ENCODE results near the gene APOC1. TPM values are rescaled to one million over a fixed set of nuclear protein-coding genes. Genes with fewer than 3 reads are reported as not detected.
A peak's percentile ranks its signal among the peaks of the same experiment; 100 is the strongest.

Gene APOC1
- total and polyA plus RNA-seq, 4 donors: 14.0 to 1,030 (median 217) TPM

DNA sequence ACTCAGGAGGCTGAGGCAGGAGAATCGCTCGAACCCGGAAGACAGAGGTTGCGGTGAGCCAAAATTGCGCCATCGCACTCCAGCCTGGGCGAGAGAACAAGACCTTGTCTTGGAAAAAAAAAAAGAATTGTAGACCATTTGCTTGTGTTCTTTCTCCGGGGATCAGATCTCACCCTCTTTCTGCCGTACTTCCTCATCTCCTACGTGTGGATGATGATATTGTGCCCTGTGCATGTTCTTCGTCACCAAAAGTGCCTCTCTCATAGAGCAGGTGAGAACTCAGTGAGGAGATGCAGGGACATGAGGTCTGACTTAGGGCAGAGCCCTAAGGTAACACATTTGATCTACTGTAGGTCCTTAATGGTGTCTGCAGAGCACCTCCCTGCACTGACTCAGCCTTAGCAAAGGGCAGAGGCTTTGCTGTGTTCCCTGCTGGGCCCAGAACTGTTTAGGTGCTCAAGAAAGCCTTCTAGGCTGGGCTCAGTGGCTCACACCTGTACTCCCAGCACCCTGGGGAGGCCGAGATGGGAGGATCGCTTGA is 32.7 kb downstream of the APOC1 start:
- Histone ChIP-seq H3K36me3 (ENCODE audit: control insufficient read depth in 4 of 4, insufficient read depth in 4 of 4, low read length in 4 of 4) (peaks cover 0 to 5% (median 3%) of the 10 kb centered on the region in 4 donors), H3K27me3 (ENCODE audit: control insufficient read depth in 3 of 3, insufficient read depth in 3 of 3, low read length in 2 of 3) (no peaks in the 10 kb centered on the region), H3K4me1 (ENCODE audit: control insufficient read depth in 5 of 5, insufficient read depth in 5 of 5, low read length in 5 of 5) (peaks cover 0 to 6% (median 0%) of the 10 kb centered on the region in 5 donors), H3K27ac (ENCODE audit: low read depth in 1 of 2, low read length in 1 of 2) (peak overlapping the region in 1 of 2 donors; percentile 39), H3K9me3 (ENCODE audit: control insufficient read depth in 4 of 4, insufficient read depth in 3 of 4, low read length in 3 of 4) (no peaks in the 10 kb centered on the region), H3K4me3 (no peak overlapping the region), H3K9ac (ENCODE audit: insufficient read depth in 1 of 2, low read length in 2 of 2) (no peak overlapping the region)
- DNase-seq (no peak), ATAC-seq (ENCODE audit: insufficient read depth, low FRiP score) (no peak)
- TF ChIP-seq, protein P1, sequence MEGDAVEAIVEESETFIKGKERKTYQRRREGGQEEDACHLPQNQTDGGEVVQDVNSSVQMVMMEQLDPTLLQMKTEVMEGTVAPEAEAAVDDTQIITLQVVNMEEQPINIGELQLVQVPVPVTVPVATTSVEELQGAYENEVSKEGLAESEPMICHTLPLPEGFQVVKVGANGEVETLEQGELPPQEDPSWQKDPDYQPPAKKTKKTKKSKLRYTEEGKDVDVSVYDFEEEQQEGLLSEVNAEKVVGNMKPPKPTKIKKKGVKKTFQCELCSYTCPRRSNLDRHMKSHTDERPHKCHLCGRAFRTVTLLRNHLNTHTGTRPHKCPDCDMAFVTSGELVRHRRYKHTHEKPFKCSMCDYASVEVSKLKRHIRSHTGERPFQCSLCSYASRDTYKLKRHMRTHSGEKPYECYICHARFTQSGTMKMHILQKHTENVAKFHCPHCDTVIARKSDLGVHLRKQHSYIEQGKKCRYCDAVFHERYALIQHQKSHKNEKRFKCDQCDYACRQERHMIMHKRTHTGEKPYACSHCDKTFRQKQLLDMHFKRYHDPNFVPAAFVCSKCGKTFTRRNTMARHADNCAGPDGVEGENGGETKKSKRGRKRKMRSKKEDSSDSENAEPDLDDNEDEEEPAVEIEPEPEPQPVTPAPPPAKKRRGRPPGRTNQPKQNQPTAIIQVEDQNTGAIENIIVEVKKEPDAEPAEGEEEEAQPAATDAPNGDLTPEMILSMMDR (IDR thresholded peaks at IDR 0.05; ENCODE audit: control extremely low read depth, extremely low read depth): no peak
- WGBS, 2 donors: 74 to 85% methylated on average over 13 of the region's 13 CpGs

DNA sequence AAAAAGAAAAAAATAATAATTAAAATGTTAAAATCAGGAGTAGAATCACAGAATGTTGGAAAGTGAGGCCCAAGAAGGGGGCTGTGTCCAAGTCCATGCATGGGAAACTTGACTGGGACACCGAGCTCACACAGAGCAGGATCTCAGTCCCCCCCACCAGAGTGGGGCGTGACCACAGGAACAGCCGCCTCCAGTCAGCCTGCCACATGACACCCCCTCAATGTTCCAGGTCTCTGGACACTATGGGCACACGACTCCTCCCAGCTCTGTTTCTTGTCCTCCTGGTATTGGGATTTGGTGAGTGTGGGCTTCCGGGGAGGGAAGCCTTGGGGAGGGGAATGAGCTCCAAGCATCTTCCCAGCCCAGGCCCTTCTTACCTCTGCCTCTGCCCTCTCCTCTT is 33.8 kb downstream of the APOC1 start:
- no peaks in the 10 kb centered on the region for H3K27me3 ChIP-seq (ENCODE audit: control insufficient read depth in 3 of 3, insufficient read depth in 3 of 3, low read length in 2 of 3)
- 80 to 82% methylated on average over 5 of the region's 5 CpGs for WGBS, 2 donors
- no peak overlapping the region for H3K27ac ChIP-seq (ENCODE audit: low read depth in 1 of 2, low read length in 1 of 2)
- H3K9me3 ChIP-seq (ENCODE audit: control insufficient read depth in 4 of 4, insufficient read depth in 3 of 4, low read length in 3 of 4): no peaks in the 10 kb centered on the region
- TF ChIP-seq, protein P1 (IDR thresholded peaks at IDR 0.05; ENCODE audit: control extremely low read depth, extremely low read depth): no peak
- ATAC-seq (ENCODE audit: insufficient read depth, low FRiP score): no peak
- no peak overlapping the region for H3K4me3 ChIP-seq
- H3K9ac ChIP-seq (ENCODE audit: insufficient read depth in 1 of 2, low read length in 2 of 2): no peak overlapping the region
- H3K36me3 ChIP-seq (ENCODE audit: control insufficient read depth in 4 of 4, insufficient read depth in 4 of 4, low read length in 4 of 4): peaks cover 0 to 5% (median 3%) of the 10 kb centered on the region in 4 donors
- DNase-seq: no peak
- H3K4me1 ChIP-seq (ENCODE audit: control insufficient read depth in 5 of 5, insufficient read depth in 5 of 5, low read length in 5 of 5): peaks cover 0 to 6% (median 0%) of the 10 kb centered on the region in 5 donors

DNA sequence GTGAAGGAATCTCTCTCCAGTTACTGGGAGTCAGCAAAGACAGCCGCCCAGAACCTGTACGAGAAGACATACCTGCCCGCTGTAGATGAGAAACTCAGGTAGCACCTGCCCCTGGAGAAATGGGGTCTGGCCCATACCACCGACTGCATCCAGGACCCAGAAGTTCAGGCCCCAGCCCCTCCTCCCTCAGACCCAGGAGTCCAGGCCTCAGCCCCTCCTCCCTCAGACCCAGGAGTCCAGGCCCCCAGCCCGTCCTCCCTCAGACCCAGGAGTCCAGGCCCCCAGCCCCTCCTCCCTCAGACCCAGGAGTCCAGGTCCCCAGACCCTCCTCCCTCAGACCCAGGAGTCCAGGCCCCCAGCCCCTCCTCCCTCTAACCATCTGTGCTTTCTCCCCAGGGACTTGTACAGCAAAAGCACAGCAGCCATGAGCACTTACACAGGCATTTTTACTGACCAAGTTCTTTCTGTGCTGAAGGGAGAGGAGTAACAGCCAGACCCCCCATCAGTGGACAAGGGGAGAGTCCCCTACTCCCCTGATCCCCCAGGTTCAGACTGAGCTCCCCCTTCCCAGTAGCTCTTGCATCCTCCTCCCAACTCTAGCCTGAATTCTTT is 34.5 kb downstream of the APOC1 start:
- Histone ChIP-seq H3K27me3 (ENCODE audit: control insufficient read depth in 3 of 3, insufficient read depth in 3 of 3, low read length in 2 of 3) (no peaks in the 10 kb centered on the region), H3K27ac (ENCODE audit: low read depth in 1 of 2, low read length in 1 of 2) (no peak overlapping the region), H3K36me3 (ENCODE audit: control insufficient read depth in 4 of 4, insufficient read depth in 4 of 4, low read length in 4 of 4) (peaks cover 0 to 5% (median 4%) of the 10 kb centered on the region in 4 donors), H3K4me1 (ENCODE audit: control insufficient read depth in 5 of 5, insufficient read depth in 5 of 5, low read length in 5 of 5) (peaks cover 0 to 11% (median 0%) of the 10 kb centered on the region in 5 donors), H3K9ac (ENCODE audit: insufficient read depth in 1 of 2, low read length in 2 of 2) (no peak overlapping the region), H3K9me3 (ENCODE audit: control insufficient read depth in 4 of 4, insufficient read depth in 3 of 4, low read length in 3 of 4) (no peaks in the 10 kb centered on the region), H3K4me3 (no peak overlapping the region)
- TF ChIP-seq, protein P1 (IDR thresholded peaks at IDR 0.05; ENCODE audit: control extremely low read depth, extremely low read depth): no peak
- ATAC-seq (ENCODE audit: insufficient read depth, low FRiP score): no peak
- 87 to 90% methylated on average over 4 to 5 of the region's 5 CpGs for WGBS, 2 donors
- no peak for DNase-seq

Measured in lung (tissue), 12 donors.